SIG-M5 treated with dmso at 0.1 percent for 504 hours (cell line): Measurements from ENCODE around the gene NTSR2.
A peak's percentile ranks its signal among the peaks of the same experiment; 100 is the strongest.

ENCODE experiments used
- DNase-seq: peaks from one replicate; lab custom pipeline; 2025; ENCODE audit not compliant: unreplicated experiment; lab: John Stamatoyannopoulos, UW

Gene NTSR2

GRCh38 chr2:11699686-11700670 lies 30.0 kb upstream of the NTSR2 start:
- no peak for DNase-seq

- DNase-seq: no peak
Measured at GRCh38 chr2:11698009-11698922, 28.3 kb upstream of the NTSR2 start.

- DNase-seq: no peak
Measured at GRCh38 chr2:11697103-11697871, 27.3 kb upstream of the NTSR2 start.

GRCh38 chr2:11696736-11697102 lies 26.7 kb upstream of the NTSR2 start:
- no peak for DNase-seq

GRCh38 chr2:11695576-11695975 lies 25.6 kb upstream of the NTSR2 start:
- DNase-seq: no peak

- DNase-seq: peak; percentile 72
Measured at GRCh38 chr2:11692966-11693521, 23.0 kb upstream of the NTSR2 start.

GRCh38 chr2:11691076-11691660 lies 21.2 kb upstream of the NTSR2 start:
- peak; percentile 35 for DNase-seq

- DNase-seq: peak; percentile 85
Measured at GRCh38 chr2:11688222-11689069, 18.5 kb upstream of the NTSR2 start.

- DNase-seq: no peak
Measured at GRCh38 chr2:11687736-11688135, 17.7 kb upstream of the NTSR2 start.

GRCh38 chr2:11685906-11686470 lies 16.0 kb upstream of the NTSR2 start:
- DNase-seq: no peak

GRCh38 chr2:11684894-11685460 lies 15.0 kb upstream of the NTSR2 start:
- no peak for DNase-seq

- no peak for DNase-seq
Measured at GRCh38 chr2:11683966-11684365, 14.0 kb upstream of the NTSR2 start.

- no peak for DNase-seq
Measured at GRCh38 chr2:11683476-11683875, 13.5 kb upstream of the NTSR2 start.

- DNase-seq: no peak
Measured at GRCh38 chr2:11682590-11682915, 12.6 kb upstream of the NTSR2 start.

GRCh38 chr2:11681722-11682589 lies 12.0 kb upstream of the NTSR2 start:
- DNase-seq: no peak

GRCh38 chr2:11680901-11681721 lies 11.1 kb upstream of the NTSR2 start:
- no peak for DNase-seq
